Measurements from ENCODE around the gene DCAF11. TPM values are rescaled to one million over a fixed set of nuclear protein-coding genes. Genes with fewer than 3 reads are reported as not detected.
A peak's percentile ranks its signal among the peaks of the same experiment; 100 is the strongest.

The DCAF11 gene
- total RNA-seq, 1 donor from 2014 or later: 52.8 TPM

GRCh38 chr14:24108336-24108874 lies 6.2 kb upstream of the DCAF11 start:
- Mint-ChIP-seq H3K4me1 (ENCODE audit: unreplicated experiment) (peaks cover 9% of the 10 kb centered on the region), H3K27me3 (ENCODE audit: unreplicated experiment) (no peaks in the 10 kb centered on the region), H3K27ac (ENCODE audit: unreplicated experiment) (peak overlapping the region; percentile 42), H3K9me3 (ENCODE audit: unreplicated experiment) (no peaks in the 10 kb centered on the region), H3K36me3 (ENCODE audit: unreplicated experiment) (peaks cover 11% of the 10 kb centered on the region), H3K4me3 (ENCODE audit: unreplicated experiment) (no peak overlapping the region)
- DNase-seq (ENCODE audit: extremely low spot score, unreplicated experiment): no peak
- no peak for TF ChIP-seq CTCF (IDR thresholded peaks at IDR 0.05)

GRCh38 chr14:24110060-24110459 lies 4.5 kb upstream of the DCAF11 start:
- Mint-ChIP-seq H3K4me3 (ENCODE audit: unreplicated experiment) (no peak overlapping the region), H3K27me3 (ENCODE audit: unreplicated experiment) (no peaks in the 10 kb centered on the region), H3K36me3 (ENCODE audit: unreplicated experiment) (no peaks in the 10 kb centered on the region), H3K27ac (ENCODE audit: unreplicated experiment) (no peak overlapping the region), H3K9me3 (ENCODE audit: unreplicated experiment) (no peaks in the 10 kb centered on the region), H3K4me1 (ENCODE audit: unreplicated experiment) (peaks cover 10% of the 10 kb centered on the region)
- TF ChIP-seq CTCF (IDR thresholded peaks at IDR 0.05): no peak
- DNase-seq (ENCODE audit: extremely low spot score, unreplicated experiment): no peak

GRCh38 chr14:24110523-24110922 lies 4.1 kb upstream of the DCAF11 start:
- Mint-ChIP-seq H3K27me3 (ENCODE audit: unreplicated experiment) (no peaks in the 10 kb centered on the region), H3K9me3 (ENCODE audit: unreplicated experiment) (no peaks in the 10 kb centered on the region), H3K4me1 (ENCODE audit: unreplicated experiment) (peaks cover 14% of the 10 kb centered on the region), H3K36me3 (ENCODE audit: unreplicated experiment) (no peaks in the 10 kb centered on the region), H3K4me3 (ENCODE audit: unreplicated experiment) (no peak overlapping the region), H3K27ac (ENCODE audit: unreplicated experiment) (no peak overlapping the region)
- no peak for DNase-seq (ENCODE audit: extremely low spot score, unreplicated experiment)
- TF ChIP-seq CTCF (IDR thresholded peaks at IDR 0.05): no peak

GRCh38 chr14:24113379-24113800 lies 1.2 kb upstream of the DCAF11 start:
- H3K36me3 Mint-ChIP-seq (ENCODE audit: unreplicated experiment): peaks cover 3% of the 10 kb centered on the region

More at GRCh38 chr14:24113379-24113800, 1.2 kb upstream of the DCAF11 start:
- TF ChIP-seq CTCF (IDR thresholded peaks at IDR 0.05): no peak
- H3K4me1 Mint-ChIP-seq (ENCODE audit: unreplicated experiment): peaks cover 21% of the 10 kb centered on the region
- DNase-seq (ENCODE audit: extremely low spot score, unreplicated experiment): no peak
- peak overlapping the region; percentile 99 for H3K27ac Mint-ChIP-seq (ENCODE audit: unreplicated experiment)
- no peaks in the 10 kb centered on the region for H3K9me3 Mint-ChIP-seq (ENCODE audit: unreplicated experiment)
- H3K4me3 Mint-ChIP-seq (ENCODE audit: unreplicated experiment): peak overlapping the region; percentile 95
- H3K27me3 Mint-ChIP-seq (ENCODE audit: unreplicated experiment): no peaks in the 10 kb centered on the region

Data from osteocyte (in vitro differentiated cells).